Panc1 (cell line): ENCODE measurements around the gene HSP90AB1. TPM values are rescaled to one million over a fixed set of nuclear protein-coding genes. Genes with fewer than 3 reads are reported as not detected.
A peak's percentile ranks its signal among the peaks of the same experiment; 100 is the strongest.

ENCODE experiments used
- ATAC-seq: fragments of 200-7000 bp; cut with Tn5 transposase; 2 replicates; pipeline ENCODE4 v1.9.1; 2020; ENCODE audit warnings: mild to moderate bottlenecking, moderate library complexity
- BruUV-seq: library from RNA; stranded (reverse); fragments of 400-500 nt; replicated peaks from 2 replicates; lab custom pipeline; 2021; lab: Mats Ljungman, UMichigan
- CTCF ChIA-PET: fragments of 300-600 bp; sonication (Branson Sonifier 250); formaldehyde crosslinking; loops from one replicate; lab custom pipeline; 2022; ENCODE audit warnings: antibody characterized with exemption; lab: Charles Lee
- POLR2A ChIA-PET: fragments of 300-600 bp; sonication (Branson Sonifier 250); formaldehyde crosslinking; loops from one replicate; lab custom pipeline; 2022; ENCODE audit warnings: antibody characterized with exemption; lab: Charles Lee
- DNase-seq: peaks from one replicate; pipeline ENCODE4 v3.0.0-alpha.2; 2010; ENCODE audit warnings: low read depth, low spot score
- H3K27ac ChIP-seq: 2 replicates; pipeline ENCODE4 v1.5.1; 2011; ENCODE audit warnings: mild to moderate bottlenecking, low read length, inconsistent platforms
- H3K27me3 ChIP-seq: fragments of 200-500 bp; sonication (Bioruptor generic); 2 replicates; pipeline ENCODE4 v1.6.0; 2014; ENCODE audit warnings: low read length, inconsistent platforms; ENCODE audit not compliant: control insufficient read depth, insufficient read depth
- H3K36me3 ChIP-seq: fragments of 200-500 bp; sonication (Bioruptor generic); 2 replicates; pipeline ENCODE4 v1.5.1; 2014; ENCODE audit warnings: inconsistent platforms, mild to moderate bottlenecking, low read length, moderate library complexity; ENCODE audit not compliant: control insufficient read depth, insufficient read depth
- H3K4me1 ChIP-seq: 2 replicates; pipeline ENCODE4 v1.5.1; 2011; ENCODE audit warnings: inconsistent platforms, mild to moderate bottlenecking, low read length, moderate library complexity; ENCODE audit not compliant: control insufficient read depth, insufficient read depth
- H3K4me3 ChIP-seq, 2 experiments: 2 replicates each; pipeline ENCODE4 v1.5.1; 2011 to 2012; ENCODE audit warnings: low read depth in 2 of 2, low read length in 2 of 2, mild to moderate bottlenecking in 2 of 2, inconsistent platforms in 1 of 2, moderate library complexity in 1 of 2
- H3K9me3 ChIP-seq: fragments of 200-500 bp; sonication (Bioruptor generic); 2 replicates; pipeline ENCODE4 v1.5.1; 2014; ENCODE audit warnings: low read depth, mild to moderate bottlenecking, inconsistent platforms, low read length, moderate library complexity; ENCODE audit not compliant: control insufficient read depth, insufficient read depth
- CTCF ChIP-seq: fragments of 450-650 bp; IDR thresholded peaks from 2 replicates; pipeline ENCODE4 v1.5.1; 2017; ENCODE audit warnings: mild to moderate bottlenecking
- POLR2AphosphoS5 ChIP-seq: IDR thresholded peaks from 2 replicates; pipeline ENCODE4 v1.6.1; 2012; ENCODE audit warnings: mild to moderate bottlenecking, low read depth, low read length, moderate library complexity
- REST ChIP-seq, 2 experiments: IDR thresholded peaks; 2 replicates each; pipeline ENCODE4 v1.6.1; 2011 to 2012; ENCODE audit warnings: low read depth in 2 of 2, control low read depth in 1 of 2, low read length in 1 of 2, mild to moderate bottlenecking in 1 of 2, moderate library complexity in 1 of 2; ENCODE audit not compliant: insufficient read depth in 1 of 2
- SIN3A ChIP-seq: IDR thresholded peaks from 2 replicates; pipeline ENCODE4 v1.6.1; 2012; ENCODE audit warnings: low read depth, mild to moderate bottlenecking, low read length, moderate library complexity, borderline replicate concordance; ENCODE audit not compliant: insufficient read depth
- TCF7L2 ChIP-seq: IDR thresholded peaks from 2 replicates; pipeline ENCODE4 v1.6.1; 2011; ENCODE audit warnings: mild to moderate bottlenecking, low read depth, low read length, inconsistent platforms
- in situ Hi-C: cut with HindIII; loops from 2 replicates; pipeline ENCODE4 v1.10.0; 2016; ENCODE audit warnings: low sequenced_read_pairs, low pct_unique_long_range_greater_than_20kb
- intact Hi-C: fragments of 100-400 bp; cut with micrococcal nuclease; formaldehyde crosslinking; loops from one replicate; pipeline ENCODE4 v1.10.0; 2022; ENCODE audit not compliant: unreplicated experiment
- total RNA-seq: library from RNA; stranded (reverse); gene quantifications from one replicate; pipeline ENCODE4 v1.2.1, GENCODE V29; 2021; ENCODE audit not compliant: unreplicated experiment

The HSP90AB1 gene
- total RNA-seq, 1 experiment from 2014 or later: 1,253 TPM

- Histone ChIP-seq H3K36me3 (no peaks in the 10 kb centered on the region), H3K4me1 (peaks cover 30% of the 10 kb centered on the region), H3K4me3 (no peak overlapping the region), H3K27me3 (no peaks in the 10 kb centered on the region), H3K27ac (peak overlapping the region; percentile 68), H3K9me3 (no peaks in the 10 kb centered on the region)
- no TSS peak for BruUV-seq
- intact Hi-C loops: no loop called here
- TF ChIP-seq TCF7L2 (no peak), REST (IDR thresholded peaks at IDR 0.05; ENCODE audit: insufficient read depth in 1 of 2, low read depth in 2 of 2, low read length in 1 of 2) (no peak), SIN3A (no peak), CTCF (no peak), POLR2AphosphoS5 (no peak)
- DNase-seq (no peak), ATAC-seq (no peak; the same call in 1 of the 2 replicates)
- in situ Hi-C loops: no loop called here
- CTCF ChIA-PET: no interaction called here
- POLR2A ChIA-PET: interaction anchor here (0.6 kb wide), 2 partner anchors 23 to 34 kb away, joined by 3 to 5 read pairs; no protein-coding TSS in a partner anchor
These were observed 43.7 kb upstream of the HSP90AB1 start for GRCh38 chr6:44202972-44203750.

- Histone ChIP-seq H3K27ac (peak overlapping the region; percentile 68), H3K36me3 (no peaks in the 10 kb centered on the region), H3K4me3 (no peak overlapping the region), H3K27me3 (no peaks in the 10 kb centered on the region), H3K4me1 (peaks cover 30% of the 10 kb centered on the region), H3K9me3 (no peaks in the 10 kb centered on the region)
- CTCF ChIA-PET: no interaction called here
- ATAC-seq (peak; percentile 46; the same call in 1 of the 2 replicates), DNase-seq (no peak)
- TF ChIP-seq CTCF (no peak), REST (IDR thresholded peaks at IDR 0.05; ENCODE audit: insufficient read depth in 1 of 2, low read depth in 2 of 2, low read length in 1 of 2) (no peak), SIN3A (no peak), POLR2AphosphoS5 (no peak), TCF7L2 (no peak)
- POLR2A ChIA-PET: no interaction called here
- intact Hi-C loops: no loop called here
- BruUV-seq: no TSS peak
- in situ Hi-C loops: no loop called here
These were observed 42.9 kb upstream of the HSP90AB1 start for GRCh38 chr6:44203955-44204354.
